Measurements from ENCODE around the gene ZNF512.

Gene ZNF512

DNA sequence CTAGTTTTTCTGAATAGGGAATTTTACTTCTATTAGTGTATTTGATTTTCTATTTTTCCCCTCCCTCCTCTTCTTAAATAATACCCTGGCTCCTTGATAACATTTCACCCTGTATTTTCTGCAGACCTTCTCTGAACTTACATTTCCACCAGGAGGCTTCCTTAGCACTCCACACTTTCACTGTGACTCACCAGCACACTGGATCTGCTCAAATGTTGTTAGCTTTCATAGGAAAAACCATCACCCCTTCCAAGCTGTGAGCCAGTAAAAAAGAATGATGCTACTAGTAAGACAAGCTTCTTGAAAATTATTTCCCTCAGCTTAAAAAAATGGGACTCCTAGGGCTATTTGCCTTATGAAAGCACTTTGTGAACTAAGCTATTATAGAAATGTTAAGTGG lies 64.4 kb downstream of the ZNF512 start:
- H3K23ac ChIP-seq (ENCODE audit: low read depth, low read length, poor library complexity): no peak overlapping the region
- no peaks in the 10 kb centered on the region for H3K9me3 ChIP-seq (replicated peaks in 1 of 2; ENCODE audit: control insufficient read depth in 2 of 2, insufficient read depth in 1 of 2, low read depth in 1 of 2, low read length in 2 of 2)
- H3K4me3 ChIP-seq (ENCODE audit: low read length in 2 of 2): no peak overlapping the region
- no peak overlapping the region for H4K8ac ChIP-seq (ENCODE audit: low read depth, low read length)
- H3K9ac ChIP-seq (ENCODE audit: low read depth, low read length, poor library complexity): no peak overlapping the region
- H2AK5ac ChIP-seq (ENCODE audit: low read depth, low read length): no peak overlapping the region
- H3K4ac ChIP-seq (ENCODE audit: low read length): no peak overlapping the region
- no peak for DNase-seq (ENCODE audit: low spot score)
- H2AFZ ChIP-seq (ENCODE audit: low read length): no peak overlapping the region
- H3K18ac ChIP-seq (ENCODE audit: low read length): no peak overlapping the region
- no peak overlapping the region for H2BK120ac ChIP-seq (ENCODE audit: low read depth, low read length)
- no peaks in the 10 kb centered on the region for H3K79me1 ChIP-seq (ENCODE audit: low read depth, low read length)
- no peak overlapping the region for H3K27ac ChIP-seq (replicated peaks; ENCODE audit: low read length)
- H2BK15ac ChIP-seq (ENCODE audit: low read length): no peak overlapping the region
- no peak overlapping the region for H2BK12ac ChIP-seq (ENCODE audit: low read length)
- no peaks in the 10 kb centered on the region for H3K27me3 ChIP-seq (ENCODE audit: control insufficient read depth in 3 of 3, insufficient read depth in 3 of 3, low read depth in 1 of 3, low read length in 3 of 3)
- H4K91ac ChIP-seq (ENCODE audit: low read depth, low read length, poor library complexity): no peak overlapping the region
- no peak overlapping the region for H3K4me2 ChIP-seq (ENCODE audit: insufficient read depth, low read length, poor library complexity, severe bottlenecking)
- peaks cover 19 to 91% of the 10 kb centered on the region in 2 donors for H3K36me3 ChIP-seq (replicated peaks in 1 of 2; ENCODE audit: control insufficient read depth in 2 of 2, insufficient read depth in 2 of 2, low read length in 2 of 2)
- no peak overlapping the region for H3K14ac ChIP-seq (ENCODE audit: low read length)
- no peak overlapping the region for H2BK5ac ChIP-seq (ENCODE audit: low read length)
- H3K4me1 ChIP-seq (ENCODE audit: control insufficient read depth in 2 of 2, insufficient read depth in 1 of 2, low read depth in 1 of 2, low read length in 2 of 2): no peaks in the 10 kb centered on the region

DNA sequence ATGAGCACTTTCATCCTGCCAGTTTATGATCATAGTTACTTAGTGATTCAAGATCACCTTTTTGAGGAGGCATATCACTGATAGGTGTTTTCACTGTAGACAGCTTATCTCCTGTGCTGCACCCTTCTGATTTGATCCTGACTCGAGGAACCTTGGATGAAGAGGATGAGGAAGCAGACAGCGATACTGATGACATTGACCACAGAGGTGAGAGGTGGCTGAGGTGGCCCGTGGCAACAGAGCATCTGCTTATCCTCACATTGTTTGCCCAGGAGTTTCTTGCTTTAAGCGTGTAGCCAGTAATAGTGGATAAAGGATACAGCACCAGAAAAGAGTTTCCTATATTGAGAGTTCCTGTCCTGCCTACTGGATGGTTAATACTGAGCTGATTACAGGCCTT lies 64.9 kb downstream of the ZNF512 start:
- no peak overlapping the region for H3K18ac ChIP-seq (ENCODE audit: low read length)
- no peaks in the 10 kb centered on the region for H3K27me3 ChIP-seq (ENCODE audit: control insufficient read depth in 3 of 3, insufficient read depth in 3 of 3, low read depth in 1 of 3, low read length in 3 of 3)
- no peak overlapping the region for H3K23ac ChIP-seq (ENCODE audit: low read depth, low read length, poor library complexity)
- H4K8ac ChIP-seq (ENCODE audit: low read depth, low read length): no peak overlapping the region
- no peak overlapping the region for H2AFZ ChIP-seq (ENCODE audit: low read length)
- H3K4me2 ChIP-seq (ENCODE audit: insufficient read depth, low read length, poor library complexity, severe bottlenecking): no peak overlapping the region
- no peak overlapping the region for H3K27ac ChIP-seq (replicated peaks; ENCODE audit: low read length)
- WGBS, 2 donors (ENCODE audit: extremely low coverage in 2 of 2, insufficient read length in 2 of 2, insufficient replicate concordance in 1 of 2): no CpG with 5 or more reads among the region's 4 CpGs
- no peak overlapping the region for H3K4ac ChIP-seq (ENCODE audit: low read length)
- H4K91ac ChIP-seq (ENCODE audit: low read depth, low read length, poor library complexity): no peak overlapping the region
- H2AK5ac ChIP-seq (ENCODE audit: low read depth, low read length): no peak overlapping the region
- H3K79me1 ChIP-seq (ENCODE audit: low read depth, low read length): no peaks in the 10 kb centered on the region
- H2BK15ac ChIP-seq (ENCODE audit: low read length): no peak overlapping the region
- DNase-seq (ENCODE audit: low spot score): no peak
- H3K36me3 ChIP-seq (replicated peaks in 1 of 2; ENCODE audit: control insufficient read depth in 2 of 2, insufficient read depth in 2 of 2, low read length in 2 of 2): peaks cover 21 to 91% of the 10 kb centered on the region in 2 donors
- no peak overlapping the region for H3K9ac ChIP-seq (ENCODE audit: low read depth, low read length, poor library complexity)
- H3K14ac ChIP-seq (ENCODE audit: low read length): no peak overlapping the region
- H3K9me3 ChIP-seq (replicated peaks in 1 of 2; ENCODE audit: control insufficient read depth in 2 of 2, insufficient read depth in 1 of 2, low read depth in 1 of 2, low read length in 2 of 2): no peaks in the 10 kb centered on the region
- no peak overlapping the region for H2BK12ac ChIP-seq (ENCODE audit: low read length)
- no peaks in the 10 kb centered on the region for H3K4me1 ChIP-seq (ENCODE audit: control insufficient read depth in 2 of 2, insufficient read depth in 1 of 2, low read depth in 1 of 2, low read length in 2 of 2)
- no peak overlapping the region for H3K4me3 ChIP-seq (ENCODE audit: low read length in 2 of 2)
- no peak overlapping the region for H2BK5ac ChIP-seq (ENCODE audit: low read length)
- H2BK120ac ChIP-seq (ENCODE audit: low read depth, low read length): no peak overlapping the region

DNA sequence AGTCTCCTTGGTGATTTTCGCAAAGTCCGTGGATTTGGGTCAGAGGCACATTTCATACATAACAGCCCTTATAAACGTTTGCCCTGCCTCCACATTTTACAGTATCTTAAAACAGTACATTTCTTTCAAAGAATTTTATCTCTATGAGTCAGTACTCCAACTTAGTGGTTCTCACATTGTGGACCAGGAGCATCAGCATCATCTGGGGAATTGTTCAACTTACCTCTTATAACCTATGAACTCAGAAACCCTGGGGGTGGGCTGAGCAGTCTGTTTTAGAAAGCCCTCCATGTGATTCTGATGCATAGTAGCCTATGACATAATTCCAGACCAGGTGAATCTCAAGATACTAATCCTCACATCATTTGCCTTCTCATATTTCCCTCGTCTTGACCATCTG lies 68.2 kb downstream of the ZNF512 start:
- no CpG with 5 or more reads among the region's 4 CpGs for WGBS, 2 donors (ENCODE audit: extremely low coverage in 2 of 2, insufficient read length in 2 of 2, insufficient replicate concordance in 1 of 2)
- no peak overlapping the region for H3K23ac ChIP-seq (ENCODE audit: low read depth, low read length, poor library complexity)
- no peak overlapping the region for H3K9ac ChIP-seq (ENCODE audit: low read depth, low read length, poor library complexity)
- H3K9me3 ChIP-seq (replicated peaks in 1 of 2; ENCODE audit: control insufficient read depth in 2 of 2, insufficient read depth in 1 of 2, low read depth in 1 of 2, low read length in 2 of 2): no peaks in the 10 kb centered on the region
- H3K4me2 ChIP-seq (ENCODE audit: insufficient read depth, low read length, poor library complexity, severe bottlenecking): no peak overlapping the region
- H2BK5ac ChIP-seq (ENCODE audit: low read length): no peak overlapping the region
- H2AK5ac ChIP-seq (ENCODE audit: low read depth, low read length): no peak overlapping the region
- H3K14ac ChIP-seq (ENCODE audit: low read length): no peak overlapping the region
- no peaks in the 10 kb centered on the region for H3K79me1 ChIP-seq (ENCODE audit: low read depth, low read length)
- H3K4ac ChIP-seq (ENCODE audit: low read length): no peak overlapping the region
- H2AFZ ChIP-seq (ENCODE audit: low read length): no peak overlapping the region
- H3K27me3 ChIP-seq (ENCODE audit: control insufficient read depth in 3 of 3, insufficient read depth in 3 of 3, low read depth in 1 of 3, low read length in 3 of 3): no peaks in the 10 kb centered on the region
- no peak overlapping the region for H3K4me3 ChIP-seq (ENCODE audit: low read length in 2 of 2)
- H2BK120ac ChIP-seq (ENCODE audit: low read depth, low read length): no peak overlapping the region
- H4K8ac ChIP-seq (ENCODE audit: low read depth, low read length): no peak overlapping the region
- no peaks in the 10 kb centered on the region for H3K4me1 ChIP-seq (ENCODE audit: control insufficient read depth in 2 of 2, insufficient read depth in 1 of 2, low read depth in 1 of 2, low read length in 2 of 2)
- H3K36me3 ChIP-seq (replicated peaks in 1 of 2; ENCODE audit: control insufficient read depth in 2 of 2, insufficient read depth in 2 of 2, low read length in 2 of 2): peaks cover 33 to 98% of the 10 kb centered on the region in 2 donors
- H3K27ac ChIP-seq (replicated peaks; ENCODE audit: low read length): no peak overlapping the region
- no peak overlapping the region for H4K91ac ChIP-seq (ENCODE audit: low read depth, low read length, poor library complexity)
- no peak overlapping the region for H2BK15ac ChIP-seq (ENCODE audit: low read length)
- H3K18ac ChIP-seq (ENCODE audit: low read length): no peak overlapping the region
- no peak overlapping the region for H2BK12ac ChIP-seq (ENCODE audit: low read length)
- DNase-seq (ENCODE audit: low spot score): no peak

DNA sequence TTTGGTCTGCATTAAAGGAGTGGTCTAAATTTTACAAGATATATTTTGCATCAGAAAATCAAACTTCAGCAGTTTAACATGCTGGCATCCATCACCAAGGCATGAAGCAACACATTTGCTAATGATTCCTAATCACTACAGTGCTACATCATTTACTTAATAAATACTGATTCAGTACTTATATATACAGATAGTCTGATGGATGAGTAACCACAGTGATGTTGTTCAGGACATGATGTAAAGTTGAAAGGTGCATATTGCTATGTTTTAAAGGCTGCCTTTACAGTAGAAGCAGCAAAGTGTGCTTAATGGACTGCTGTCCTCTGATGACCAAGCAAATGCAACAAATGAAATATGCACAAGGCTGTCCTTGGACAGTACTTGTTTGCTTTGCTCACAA lies 69.5 kb downstream of the ZNF512 start:
- H2BK5ac ChIP-seq (ENCODE audit: low read length): no peak overlapping the region
- no peak overlapping the region for H2BK12ac ChIP-seq (ENCODE audit: low read length)
- H3K4me3 ChIP-seq (ENCODE audit: low read length in 2 of 2): no peak overlapping the region
- no peak overlapping the region for H2AK5ac ChIP-seq (ENCODE audit: low read depth, low read length)
- no peaks in the 10 kb centered on the region for H3K79me1 ChIP-seq (ENCODE audit: low read depth, low read length)
- H2AFZ ChIP-seq (ENCODE audit: low read length): no peak overlapping the region
- H3K36me3 ChIP-seq (replicated peaks in 1 of 2; ENCODE audit: control insufficient read depth in 2 of 2, insufficient read depth in 2 of 2, low read length in 2 of 2): peaks cover 32 to 99% of the 10 kb centered on the region in 2 donors
- H3K4ac ChIP-seq (ENCODE audit: low read length): no peak overlapping the region
- no peak for DNase-seq (ENCODE audit: low spot score)
- no peak overlapping the region for H4K91ac ChIP-seq (ENCODE audit: low read depth, low read length, poor library complexity)
- H3K9ac ChIP-seq (ENCODE audit: low read depth, low read length, poor library complexity): no peak overlapping the region
- no peak overlapping the region for H3K18ac ChIP-seq (ENCODE audit: low read length)
- no peak overlapping the region for H3K27ac ChIP-seq (replicated peaks; ENCODE audit: low read length)
- H3K23ac ChIP-seq (ENCODE audit: low read depth, low read length, poor library complexity): no peak overlapping the region
- no peaks in the 10 kb centered on the region for H3K27me3 ChIP-seq (ENCODE audit: control insufficient read depth in 3 of 3, insufficient read depth in 3 of 3, low read depth in 1 of 3, low read length in 3 of 3)
- H3K9me3 ChIP-seq (replicated peaks in 1 of 2; ENCODE audit: control insufficient read depth in 2 of 2, insufficient read depth in 1 of 2, low read depth in 1 of 2, low read length in 2 of 2): no peaks in the 10 kb centered on the region
- no peak overlapping the region for H4K8ac ChIP-seq (ENCODE audit: low read depth, low read length)
- no peak overlapping the region for H3K4me2 ChIP-seq (ENCODE audit: insufficient read depth, low read length, poor library complexity, severe bottlenecking)
- no peaks in the 10 kb centered on the region for H3K4me1 ChIP-seq (ENCODE audit: control insufficient read depth in 2 of 2, insufficient read depth in 1 of 2, low read depth in 1 of 2, low read length in 2 of 2)
- no peak overlapping the region for H2BK120ac ChIP-seq (ENCODE audit: low read depth, low read length)
- no peak overlapping the region for H2BK15ac ChIP-seq (ENCODE audit: low read length)
- H3K14ac ChIP-seq (ENCODE audit: low read length): no peak overlapping the region
